Neuronal stem cell (in vitro differentiated cells): ENCODE measurements around the gene SS18L1.

Experiments used
- DNase-seq: peaks from one replicate; pipeline ENCODE4 v3.0.0-alpha.2; 2013; ENCODE audit warnings: low spot score
- H2AFZ ChIP-seq: one replicate; pipeline ENCODE4 v1.6.1; 2013; ENCODE audit warnings: mild to moderate bottlenecking, low read length, inconsistent platforms
- H2AK5ac ChIP-seq: 2 replicates; pipeline ENCODE4 v1.6.1; 2013; ENCODE audit warnings: low read depth, mild to moderate bottlenecking, inconsistent platforms, low read length, moderate library complexity, mixed read lengths
- H2BK120ac ChIP-seq: 2 replicates; pipeline ENCODE4 v1.6.1; 2013; ENCODE audit warnings: low read depth, mild to moderate bottlenecking, inconsistent platforms, low read length, moderate library complexity, mixed read lengths
- H2BK12ac ChIP-seq: one replicate; pipeline ENCODE4 v1.6.1; 2013; ENCODE audit warnings: low read length, inconsistent platforms
- H2BK15ac ChIP-seq: 2 replicates; pipeline ENCODE4 v1.6.1; 2013; ENCODE audit warnings: mild to moderate bottlenecking, low read length, inconsistent platforms, mixed read lengths
- H2BK5ac ChIP-seq: one replicate; pipeline ENCODE4 v1.6.1; 2013; ENCODE audit warnings: inconsistent platforms, mild to moderate bottlenecking, low read length, moderate library complexity
- H3K14ac ChIP-seq: one replicate; pipeline ENCODE4 v1.6.1; 2013; ENCODE audit warnings: low read length, inconsistent platforms
- H3K18ac ChIP-seq: 2 replicates; pipeline ENCODE4 v1.6.1; 2013; ENCODE audit warnings: low read length, inconsistent platforms
- H3K23ac ChIP-seq: 2 replicates; pipeline ENCODE4 v1.6.1; 2013; ENCODE audit warnings: low read depth, mild to moderate bottlenecking, mixed read lengths, low read length, inconsistent platforms; ENCODE audit not compliant: poor library complexity
- H3K27ac ChIP-seq: replicated peaks from 3 replicates; pipeline ENCODE4 v1.5.1; 2013; ENCODE audit warnings: low read length, inconsistent platforms
- H3K27me3 ChIP-seq, 3 experiments: 2 replicates each; pipeline ENCODE4 v1.6.1; 2013; ENCODE audit warnings: low read length in 3 of 3, mild to moderate bottlenecking in 2 of 3, inconsistent platforms in 1 of 3, low read depth in 1 of 3, mixed read lengths in 1 of 3, moderate library complexity in 1 of 3; ENCODE audit not compliant: control insufficient read depth in 3 of 3, insufficient read depth in 3 of 3
- H3K36me3 ChIP-seq, 2 donors: replicated peaks in 1 of 2; 2 replicates each; pipeline ENCODE4 v1.6.1; 2013; ENCODE audit warnings: low read length in 2 of 2; ENCODE audit not compliant: control insufficient read depth in 2 of 2, insufficient read depth in 2 of 2
- H3K4ac ChIP-seq: 2 replicates; pipeline ENCODE4 v1.6.1; 2013; ENCODE audit warnings: inconsistent platforms, mild to moderate bottlenecking, low read length, moderate library complexity
- H3K4me1 ChIP-seq, 2 donors: 1 replicate in 1 of 2; 2 replicates in 1 of 2; pipeline ENCODE4 v1.6.1; 2013; ENCODE audit warnings: low read length in 2 of 2, low read depth in 1 of 2; ENCODE audit not compliant: control insufficient read depth in 2 of 2, insufficient read depth in 1 of 2
- H3K4me2 ChIP-seq: one replicate; pipeline ENCODE4 v1.6.1; 2013; ENCODE audit warnings: mild to moderate bottlenecking, low read length, inconsistent platforms; ENCODE audit not compliant: insufficient read depth, poor library complexity, severe bottlenecking
- H3K4me3 ChIP-seq, 2 donors: 2 replicates each; pipeline ENCODE4 v1.5.1; 2013; ENCODE audit warnings: low read length in 2 of 2, mild to moderate bottlenecking in 2 of 2, inconsistent platforms in 1 of 2, moderate library complexity in 1 of 2
- H3K79me1 ChIP-seq: one replicate; pipeline ENCODE4 v1.6.1; 2013; ENCODE audit warnings: low read depth, mild to moderate bottlenecking, inconsistent platforms, low read length, moderate library complexity
- H3K9ac ChIP-seq: one replicate; pipeline ENCODE4 v1.6.1; 2013; ENCODE audit warnings: mild to moderate bottlenecking, low read depth, low read length, inconsistent platforms; ENCODE audit not compliant: poor library complexity
- H3K9me3 ChIP-seq, 2 donors: replicated peaks in 1 of 2; 2 replicates each; pipeline versions ENCODE3 to v1.6.1; 2013; ENCODE audit warnings: low read length in 2 of 2, mild to moderate bottlenecking in 2 of 2, inconsistent platforms in 1 of 2, low read depth in 1 of 2, mixed read lengths in 1 of 2, moderate library complexity in 1 of 2; ENCODE audit not compliant: control insufficient read depth in 2 of 2, insufficient read depth in 1 of 2
- H4K8ac ChIP-seq: one replicate; pipeline ENCODE4 v1.6.1; 2013; ENCODE audit warnings: low read depth, mild to moderate bottlenecking, inconsistent platforms, low read length, moderate library complexity
- H4K91ac ChIP-seq: one replicate; pipeline ENCODE4 v1.6.1; 2013; ENCODE audit warnings: low read length, low read depth, mild to moderate bottlenecking, inconsistent platforms; ENCODE audit not compliant: poor library complexity
- WGBS, 2 donors: extraction: QIAGEN DNeasy Blood & Tissue Kit; methylation state at CpG; one replicate each; pipeline ENCODE4 v1.1.7; 2013; ENCODE audit warnings: missing lambda C conversion rate in 2 of 2, mixed read lengths in 1 of 2; ENCODE audit not compliant: insufficient read length in 2 of 2, insufficient replicate concordance in 1 of 2; ENCODE audit errors: extremely low coverage in 2 of 2; 5-methylcytosine and 5-hydroxymethylcytosine counted together

The SS18L1 gene

GRCh38 chr20:62101078-62101477, 42.5 kb upstream of the SS18L1 start:
- no peak overlapping the region for H3K27ac ChIP-seq
- no peak overlapping the region for H3K4ac ChIP-seq
- no peak overlapping the region for H4K8ac ChIP-seq
- no peaks in the 10 kb centered on the region for H3K36me3 ChIP-seq
- H2BK5ac ChIP-seq = no peak overlapping the region
- H2BK12ac ChIP-seq = no peak overlapping the region
- peaks cover 0 to 8% (median 0%) of the 10 kb centered on the region in 3 experiments for H3K27me3 ChIP-seq
- H3K23ac ChIP-seq = no peak overlapping the region
- no peak overlapping the region for H2BK120ac ChIP-seq
- no peak overlapping the region for H3K4me2 ChIP-seq
- H3K9ac ChIP-seq = no peak overlapping the region
- H3K4me3 ChIP-seq = no peak overlapping the region
- H3K4me1 ChIP-seq = no peaks in the 10 kb centered on the region
- H2AK5ac ChIP-seq = no peak overlapping the region
- no CpG with 5 or more reads among the region's 4 CpGs for WGBS, 2 donors
- no peak overlapping the region for H4K91ac ChIP-seq
- no peak for DNase-seq
- H3K79me1 ChIP-seq = no peaks in the 10 kb centered on the region
- peaks cover 0 to 14% of the 10 kb centered on the region in 2 donors for H3K9me3 ChIP-seq
- no peak overlapping the region for H2AFZ ChIP-seq
- H3K18ac ChIP-seq = no peak overlapping the region
- no peak overlapping the region for H3K14ac ChIP-seq
- H2BK15ac ChIP-seq = no peak overlapping the region

- peak overlapping the region; percentile 40 for H3K14ac ChIP-seq
- H2AFZ ChIP-seq = no peak overlapping the region
- peak overlapping the region; percentile 55 for H2BK15ac ChIP-seq
- no peak overlapping the region for H3K23ac ChIP-seq
- H3K4me2 ChIP-seq = no peak overlapping the region
- DNase-seq = no peak
- WGBS, 2 donors = no CpG with 5 or more reads among the region's 21 CpGs
- no peak overlapping the region for H3K27ac ChIP-seq
- no peaks in the 10 kb centered on the region for H3K4me1 ChIP-seq
- no peak overlapping the region for H3K4me3 ChIP-seq
- H2BK12ac ChIP-seq = peak overlapping the region; percentile 25
- H3K18ac ChIP-seq = peak overlapping the region; percentile 59
- no peak overlapping the region for H2BK120ac ChIP-seq
- no peak overlapping the region for H4K8ac ChIP-seq
- H3K27me3 ChIP-seq = peaks cover 0 to 8% (median 0%) of the 10 kb centered on the region in 3 experiments
- H2AK5ac ChIP-seq = peak overlapping the region; percentile 60
- no peak overlapping the region for H3K4ac ChIP-seq
- peaks cover 4 to 24% of the 10 kb centered on the region in 2 donors for H3K9me3 ChIP-seq
- no peak overlapping the region for H4K91ac ChIP-seq
- H3K79me1 ChIP-seq = no peaks in the 10 kb centered on the region
- no peak overlapping the region for H3K9ac ChIP-seq
- H3K36me3 ChIP-seq = no peaks in the 10 kb centered on the region
- H2BK5ac ChIP-seq = peak overlapping the region; percentile 16
Measured at GRCh38 chr20:62103508-62104233, 39.9 kb upstream of the SS18L1 start.

GRCh38 chr20:62104234-62104789, 39.3 kb upstream of the SS18L1 start:
- no peak for DNase-seq
- Histone ChIP-seq H3K4ac (no peak overlapping the region), H2BK12ac (peak overlapping the region; percentile 25), H3K4me3 (no peak overlapping the region), H2BK120ac (no peak overlapping the region), H2AFZ (no peak overlapping the region), H3K18ac (peak overlapping the region; percentile 53), H4K8ac (no peak overlapping the region), H2BK15ac (peak overlapping the region; percentile 55), H4K91ac (no peak overlapping the region), H3K9ac (no peak overlapping the region), H3K23ac (no peak overlapping the region), H2BK5ac (peak overlapping the region; percentile 16), H3K27ac (no peak overlapping the region), H3K9me3 (peaks cover 4 to 30% of the 10 kb centered on the region in 2 donors), H3K79me1 (no peaks in the 10 kb centered on the region), H3K4me2 (no peak overlapping the region), H3K36me3 (no peaks in the 10 kb centered on the region), H3K27me3 (peaks cover 0 to 8% (median 0%) of the 10 kb centered on the region in 3 experiments), H3K4me1 (no peaks in the 10 kb centered on the region), H3K14ac (peak overlapping the region; percentile 40), H2AK5ac (peak overlapping the region; percentile 60)
- no CpG with 5 or more reads among the region's 15 CpGs for WGBS, 2 donors

- Histone ChIP-seq H4K8ac (no peak overlapping the region), H3K23ac (no peak overlapping the region), H3K4me2 (no peak overlapping the region), H2BK120ac (no peak overlapping the region), H3K79me1 (no peaks in the 10 kb centered on the region), H2AFZ (no peak overlapping the region), H3K9ac (no peak overlapping the region), H3K18ac (no peak overlapping the region), H3K36me3 (no peaks in the 10 kb centered on the region), H3K4me3 (no peak overlapping the region), H4K91ac (no peak overlapping the region), H3K14ac (no peak overlapping the region), H2BK5ac (peak overlapping the region; percentile 16), H2BK15ac (no peak overlapping the region), H3K9me3 (peaks cover 4 to 28% of the 10 kb centered on the region in 2 donors), H3K27ac (no peak overlapping the region), H2AK5ac (no peak overlapping the region), H2BK12ac (no peak overlapping the region), H3K27me3 (peaks cover 0 to 5% (median 0%) of the 10 kb centered on the region in 3 experiments), H3K4ac (no peak overlapping the region), H3K4me1 (no peaks in the 10 kb centered on the region)
- no CpG with 5 or more reads among the region's 7 CpGs for WGBS, 2 donors
- DNase-seq = no peak
Measured at GRCh38 chr20:62104791-62105345, 38.7 kb upstream of the SS18L1 start.
